Astrocyte of the spinal cord (primary cell): ENCODE measurements around the gene UFM1.

ENCODE experiments used
- DNase-seq: peaks from one replicate; pipeline ENCODE4 v3.0.0; 2011; ENCODE audit warnings: low read depth, low spot score
- H3K4me3 ChIP-seq: 2 replicates; pipeline ENCODE4 v1.5.1; 2011; ENCODE audit warnings: low read depth, mild to moderate bottlenecking, low read length, moderate library complexity
- CTCF ChIP-seq: IDR thresholded peaks from 2 replicates; pipeline ENCODE4 v1.5.1; 2012; ENCODE audit warnings: low read depth, mild to moderate bottlenecking, low read length, inconsistent platforms
- in situ Hi-C: cut with HindIII; loops from 2 replicates; pipeline ENCODE4 v1.10.0; 2017; ENCODE audit warnings: low sequenced_read_pairs

Gene UFM1

GRCh38 chr13:38381890-38382289 is 32.2 kb downstream of the UFM1 start:
- TF ChIP-seq CTCF = no peak
- no peak overlapping the region for H3K4me3 ChIP-seq
- in situ Hi-C loops = no loop called here
- no peak for DNase-seq

- in situ Hi-C loops = no loop called here
- H3K4me3 ChIP-seq = no peak overlapping the region
- no peak for TF ChIP-seq CTCF
- no peak for DNase-seq
Observed at GRCh38 chr13:38382946-38383345, 33.3 kb downstream of the UFM1 start.

GRCh38 chr13:38384171-38384570 is 34.5 kb downstream of the UFM1 start:
- no peak for DNase-seq
- TF ChIP-seq CTCF = no peak
- H3K4me3 ChIP-seq = no peak overlapping the region
- in situ Hi-C loops = no loop called here

GRCh38 chr13:38385153-38385891 is 35.7 kb downstream of the UFM1 start:
- H3K4me3 ChIP-seq = no peak overlapping the region
- in situ Hi-C loops = no loop called here
- TF ChIP-seq CTCF = no peak
- DNase-seq = no peak

- TF ChIP-seq CTCF = no peak
- in situ Hi-C loops = no loop called here
- no peak for DNase-seq
- no peak overlapping the region for H3K4me3 ChIP-seq
Observed at GRCh38 chr13:38386421-38386820, 36.8 kb downstream of the UFM1 start.

GRCh38 chr13:38391341-38391740 is 41.7 kb downstream of the UFM1 start:
- no peak for DNase-seq
- no peak overlapping the region for H3K4me3 ChIP-seq
- in situ Hi-C loops = no loop called here
- no peak for TF ChIP-seq CTCF
